Measurements from ENCODE around the gene RNU4-1. TPM values are rescaled to one million over a fixed set of nuclear protein-coding genes. Genes with fewer than 3 reads are reported as not detected.

The RNU4-1 gene
- total and polyA plus RNA-seq, 2 donors (not counting 3 experiments of a cell fraction or from before 2014, with no cell fraction given) = under 0.01 to 2,141 TPM

DNA sequence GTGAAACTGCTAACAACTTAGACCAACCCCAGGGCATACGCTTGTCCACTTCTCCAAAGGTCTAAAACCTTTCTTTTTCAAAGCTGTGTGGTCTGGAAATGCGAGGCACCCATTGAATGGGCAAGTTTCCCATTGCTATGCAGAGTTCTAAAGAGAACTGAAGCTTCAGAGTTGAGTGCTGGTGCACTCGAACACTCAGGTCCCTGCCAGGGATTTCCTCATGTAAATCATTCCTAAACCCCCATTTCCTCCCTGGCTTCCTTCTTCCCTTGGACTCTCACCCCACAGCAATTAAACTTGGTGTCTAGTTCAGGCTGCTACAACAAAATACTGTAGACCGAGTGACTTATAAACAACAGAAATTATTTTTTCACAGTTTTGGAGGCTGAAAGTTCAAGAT lies 25.3 kb downstream of the RNU4-1 start:
- Histone ChIP-seq H2AFZ (ENCODE audit: low read depth, low read length) (peak overlapping the region; percentile 52), H3K4me3 (replicated peaks in 1 of 3; ENCODE audit: insufficient read depth in 1 of 3, low read depth in 1 of 3, low read length in 3 of 3) (no peak overlapping the region), H3K36me3 (ENCODE audit: control insufficient read depth in 2 of 2, extremely low read depth in 1 of 2, insufficient read depth in 2 of 2, low read length in 2 of 2) (no peaks in the 10 kb centered on the region), H3K9ac (replicated peaks; ENCODE audit: extremely low read depth, insufficient read depth, low read length) (peak overlapping the region; percentile 5), H3K4me2 (ENCODE audit: insufficient read depth, low read length) (peak overlapping the region; percentile 34), H3K9me3 (replicated peaks; ENCODE audit: control insufficient read depth, insufficient read depth, low read length) (no peaks in the 10 kb centered on the region), H3K9me1 (replicated peaks; ENCODE audit: control insufficient read depth, extremely low read depth, insufficient read depth, low read length) (no peaks in the 10 kb centered on the region), H3K27ac (ENCODE audit: insufficient read depth, low read depth, low read length) (no peak overlapping the region), H3K27me3 (ENCODE audit: control insufficient read depth in 2 of 2, insufficient read depth in 2 of 2, low read length in 2 of 2) (no peaks in the 10 kb centered on the region), H4K20me1 (replicated peaks; ENCODE audit: control insufficient read depth, extremely low read depth, insufficient read depth, low read length) (no peaks in the 10 kb centered on the region), H3K79me2 (ENCODE audit: control insufficient read depth, insufficient read depth, low read length) (peaks cover 28% of the 10 kb centered on the region), H3K4me1 (ENCODE audit: control insufficient read depth, extremely low read depth, insufficient read depth, low read length) (peaks cover 27% of the 10 kb centered on the region)
- BruUV-seq (replicated peaks) = no TSS peak
- intact Hi-C loops (cut with micrococcal nuclease) = no loop called here
- CTCF ChIA-PET = interaction anchor here (0.8 to 33.5 kb wide), 6 partner anchors 22 to 100 kb away, joined by 3 to 1402 read pairs (median 51); partner anchors contain the start of genes RNU4-2 and RPLP0
- dilution Hi-C loops (cut with MboI; ENCODE audit: extremely low pct_ligation_motif_present, low sequenced_read_pairs) = no loop called here
- POLR2A ChIA-PET = interaction anchor here (0.6 to 8.9 kb wide), 5 partner anchors 11 to 67 kb away, joined by 3 to 88 read pairs (median 19); partner anchors contain the start of genes RNU4-1, RNU4-2 and RPLP0
- DNase-seq (ENCODE audit: low read depth, low spot score) (peak; percentile 64), FAIRE-seq (peak; percentile 78)
- TF ChIP-seq, protein P1, sequence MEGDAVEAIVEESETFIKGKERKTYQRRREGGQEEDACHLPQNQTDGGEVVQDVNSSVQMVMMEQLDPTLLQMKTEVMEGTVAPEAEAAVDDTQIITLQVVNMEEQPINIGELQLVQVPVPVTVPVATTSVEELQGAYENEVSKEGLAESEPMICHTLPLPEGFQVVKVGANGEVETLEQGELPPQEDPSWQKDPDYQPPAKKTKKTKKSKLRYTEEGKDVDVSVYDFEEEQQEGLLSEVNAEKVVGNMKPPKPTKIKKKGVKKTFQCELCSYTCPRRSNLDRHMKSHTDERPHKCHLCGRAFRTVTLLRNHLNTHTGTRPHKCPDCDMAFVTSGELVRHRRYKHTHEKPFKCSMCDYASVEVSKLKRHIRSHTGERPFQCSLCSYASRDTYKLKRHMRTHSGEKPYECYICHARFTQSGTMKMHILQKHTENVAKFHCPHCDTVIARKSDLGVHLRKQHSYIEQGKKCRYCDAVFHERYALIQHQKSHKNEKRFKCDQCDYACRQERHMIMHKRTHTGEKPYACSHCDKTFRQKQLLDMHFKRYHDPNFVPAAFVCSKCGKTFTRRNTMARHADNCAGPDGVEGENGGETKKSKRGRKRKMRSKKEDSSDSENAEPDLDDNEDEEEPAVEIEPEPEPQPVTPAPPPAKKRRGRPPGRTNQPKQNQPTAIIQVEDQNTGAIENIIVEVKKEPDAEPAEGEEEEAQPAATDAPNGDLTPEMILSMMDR (IDR thresholded peaks at IDR 0.05; ENCODE audit: extremely low read depth in 1 of 2, insufficient read depth in 1 of 2, low read depth in 1 of 2, low read length in 2 of 2) = no peak
- TF ChIP-seq MYC (IDR thresholded peaks at IDR 0.05; ENCODE audit: low read depth, low read length) (no peak), POLR2A (IDR thresholded peaks at IDR 0.05; ENCODE audit: low read depth, low read length) (no peak), GATA2 (IDR thresholded peaks at IDR 0.05; ENCODE audit: insufficient read depth, insufficient read length, low read depth, low read length) (no peak), FOS (IDR thresholded peaks at IDR 0.05; ENCODE audit: borderline replicate concordance, insufficient read depth, low read length) (no peak), JUN (IDR thresholded peaks at IDR 0.05; ENCODE audit: borderline replicate concordance, insufficient read depth, insufficient read length, low read depth) (no peak)
- TF ChIP-seq, protein P2, sequence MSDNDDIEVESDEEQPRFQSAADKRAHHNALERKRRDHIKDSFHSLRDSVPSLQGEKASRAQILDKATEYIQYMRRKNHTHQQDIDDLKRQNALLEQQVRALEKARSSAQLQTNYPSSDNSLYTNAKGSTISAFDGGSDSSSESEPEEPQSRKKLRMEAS (IDR thresholded peaks at IDR 0.05; ENCODE audit: insufficient read depth, insufficient read length) = no peak
